Measurements from ENCODE around the gene ISY1.
"Not testable (repeated sequence)": the region's sequence is repeated elsewhere in the genome, so short reads cannot be mapped to it uniquely, and the experiment has no call there.

The ISY1 gene

DNA sequence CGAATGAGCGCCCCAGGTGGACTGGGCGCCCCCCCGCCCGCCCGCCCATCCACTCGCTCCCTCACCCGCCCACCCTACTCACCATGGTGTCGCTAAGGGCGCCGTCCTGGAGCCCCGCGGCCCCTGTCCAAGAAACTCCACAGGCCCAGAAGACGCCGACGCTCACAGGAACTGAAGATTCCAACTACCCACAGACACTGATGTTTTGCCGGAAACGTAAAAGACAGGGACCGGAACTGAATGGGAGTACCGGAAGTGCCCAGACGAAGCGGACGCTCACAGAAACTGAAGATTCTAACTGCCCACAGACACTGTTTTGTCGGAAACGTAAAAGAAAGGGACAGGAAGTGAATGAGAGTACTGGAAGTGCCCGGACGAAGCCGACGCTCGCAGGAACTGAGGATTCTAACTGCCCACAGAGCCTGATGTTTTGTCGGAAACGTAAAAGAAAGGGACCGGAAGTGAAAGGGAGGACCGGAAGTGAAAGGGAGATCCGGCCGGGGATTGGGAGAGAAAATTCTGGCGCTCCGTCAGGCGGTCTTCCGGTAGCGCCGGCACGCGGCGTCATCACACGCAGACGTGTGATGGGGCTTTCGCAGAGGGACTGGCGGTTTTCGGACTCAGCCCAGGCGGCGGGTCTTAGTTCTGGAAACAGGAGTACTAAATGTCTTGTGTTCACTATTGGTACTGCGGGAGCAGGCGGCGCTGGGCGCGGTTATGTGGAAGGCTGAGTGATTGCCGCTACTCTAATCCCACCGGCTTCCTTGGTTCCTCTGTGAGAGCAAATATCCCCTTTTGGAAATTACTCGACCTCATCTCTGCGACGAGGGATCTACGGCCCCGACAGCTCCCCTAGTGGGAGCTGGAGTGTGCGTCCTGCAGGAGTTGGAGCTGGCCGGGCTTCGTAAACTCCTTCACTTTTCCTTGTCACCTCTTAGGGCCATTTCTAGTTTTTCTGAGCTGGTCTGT is at the start of gene ISY1:
Gene ISY1, minus strand, starts transcription at position 173 of the 969 bp plus-strand sequence. Its CDS starts 88 bp downstream, at position 85.
- H3K36me3 Mint-ChIP-seq (ENCODE audit: low read depth): peaks cover 27% of the 10 kb centered on the region
- H3K27ac Mint-ChIP-seq: peak within 1 kb of the TSS; percentile 99
- no peaks in the 10 kb centered on the region for H3K27me3 Mint-ChIP-seq (ENCODE audit: low read depth)
- H3K9me3 Mint-ChIP-seq: no peaks in the 10 kb centered on the region
- H3K4me1 Mint-ChIP-seq (ENCODE audit: low read depth): peaks cover 30% of the 10 kb centered on the region
- peak within 1 kb of the TSS; percentile 98 for H3K4me3 Mint-ChIP-seq
- peak; percentile 92 for DNase-seq (ENCODE audit: low spot score)

GRCh38 chr3:129207479-129207878 is 46.6 kb upstream of the ISY1 start:
- peaks cover 2% of the 10 kb centered on the region for H3K27me3 Mint-ChIP-seq (ENCODE audit: low read depth)
- no peaks in the 10 kb centered on the region for H3K36me3 Mint-ChIP-seq (ENCODE audit: low read depth)
- H3K9me3 Mint-ChIP-seq: no peaks in the 10 kb centered on the region
- H3K27ac Mint-ChIP-seq: no peak overlapping the region
- no peak for DNase-seq (ENCODE audit: low spot score)
- H3K4me1 Mint-ChIP-seq (ENCODE audit: low read depth): peaks cover 2% of the 10 kb centered on the region
- H3K4me3 Mint-ChIP-seq: no peak overlapping the region

- no peak for DNase-seq (ENCODE audit: low spot score)
- no peaks in the 10 kb centered on the region for H3K9me3 Mint-ChIP-seq
- no peaks in the 10 kb centered on the region for H3K36me3 Mint-ChIP-seq (ENCODE audit: low read depth)
- peaks cover 2% of the 10 kb centered on the region for H3K4me1 Mint-ChIP-seq (ENCODE audit: low read depth)
- no peak overlapping the region for H3K4me3 Mint-ChIP-seq
- H3K27me3 Mint-ChIP-seq (ENCODE audit: low read depth): peaks cover 2% of the 10 kb centered on the region
- H3K27ac Mint-ChIP-seq: no peak overlapping the region
Observed at GRCh38 chr3:129205109-129205832, 44.4 kb upstream of the ISY1 start.

DNA sequence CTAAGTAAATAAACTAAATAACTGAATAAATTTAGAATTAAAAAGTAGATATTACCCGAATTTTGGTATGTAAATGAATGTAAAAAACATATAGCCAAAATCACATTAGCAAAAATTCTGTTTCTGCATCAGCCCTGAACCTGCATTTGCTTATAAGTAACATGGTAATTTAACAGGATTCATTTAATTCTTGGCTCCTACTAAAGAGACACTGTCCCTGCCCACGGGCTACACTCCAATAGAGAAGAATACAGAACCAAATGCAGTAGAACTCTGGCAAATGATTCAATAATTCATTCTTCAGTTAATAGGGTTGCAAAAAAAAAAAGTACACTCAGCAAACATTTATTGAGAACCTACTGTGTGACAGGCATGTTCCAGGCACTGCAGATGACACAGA is 43.6 kb upstream of the ISY1 start:
- no peak for DNase-seq (ENCODE audit: low spot score)
- Mint-ChIP-seq H3K9me3 (no peaks in the 10 kb centered on the region), H3K36me3 (ENCODE audit: low read depth) (no peaks in the 10 kb centered on the region), H3K27me3 (ENCODE audit: low read depth) (no peaks in the 10 kb centered on the region), H3K27ac (no peak overlapping the region), H3K4me1 (ENCODE audit: low read depth) (peaks cover 2% of the 10 kb centered on the region), H3K4me3 (no peak overlapping the region)

DNA sequence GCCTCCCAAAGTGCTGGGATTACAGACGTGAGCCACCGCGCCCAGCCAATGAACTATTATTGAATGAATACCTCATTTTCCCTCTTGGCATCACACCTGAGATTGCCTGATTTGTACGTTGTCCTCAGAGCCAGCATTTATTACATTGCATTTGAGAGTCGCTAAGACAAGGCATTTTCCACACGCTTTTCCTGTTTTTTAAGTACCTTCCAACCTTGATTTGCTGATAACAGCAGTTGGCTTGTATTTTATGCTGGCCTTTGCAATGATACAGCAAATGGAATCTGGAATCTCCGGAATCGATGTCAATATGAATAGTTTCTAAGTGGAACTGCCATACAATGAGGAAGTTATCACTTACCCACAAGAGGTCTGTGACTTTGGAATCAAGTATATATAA is 38.5 kb upstream of the ISY1 start:
- no peak overlapping the region for H3K27ac Mint-ChIP-seq
- H3K4me1 Mint-ChIP-seq (ENCODE audit: low read depth): peaks cover 12% of the 10 kb centered on the region
- no peaks in the 10 kb centered on the region for H3K36me3 Mint-ChIP-seq (ENCODE audit: low read depth)
- H3K27me3 Mint-ChIP-seq (ENCODE audit: low read depth): no peaks in the 10 kb centered on the region
- no peak for DNase-seq (ENCODE audit: low spot score)
- no peaks in the 10 kb centered on the region for H3K9me3 Mint-ChIP-seq
- no peak overlapping the region for H3K4me3 Mint-ChIP-seq

DNA sequence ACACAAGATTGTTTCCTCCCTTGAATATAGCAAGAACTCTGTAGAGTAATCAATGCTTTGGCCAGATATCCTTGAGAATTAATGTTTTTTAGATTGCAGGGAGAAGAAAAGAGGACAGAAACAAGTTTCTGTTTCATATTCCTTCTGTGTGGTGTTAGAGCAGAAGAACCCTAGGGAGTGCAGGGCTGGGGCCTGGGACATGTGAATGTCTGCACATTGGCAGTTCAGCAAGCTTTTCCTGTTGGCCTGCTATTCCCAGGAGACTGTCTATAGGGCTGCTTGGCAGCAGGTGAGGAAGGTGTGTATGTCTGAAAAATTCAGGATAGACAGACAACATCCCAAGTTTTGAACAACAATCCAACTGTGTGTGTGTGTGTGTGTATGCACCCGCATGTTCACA is 36.5 kb upstream of the ISY1 start:
- H3K4me1 Mint-ChIP-seq (ENCODE audit: low read depth): peaks cover 12% of the 10 kb centered on the region
- no peaks in the 10 kb centered on the region for H3K9me3 Mint-ChIP-seq
- H3K36me3 Mint-ChIP-seq (ENCODE audit: low read depth): no peaks in the 10 kb centered on the region
- no peak overlapping the region for H3K4me3 Mint-ChIP-seq
- H3K27ac Mint-ChIP-seq: no peak overlapping the region
- DNase-seq (ENCODE audit: low spot score): no peak
- no peaks in the 10 kb centered on the region for H3K27me3 Mint-ChIP-seq (ENCODE audit: low read depth)

GRCh38 chr3:129196601-129197000 is 35.7 kb upstream of the ISY1 start:
- H3K9me3 Mint-ChIP-seq: no peaks in the 10 kb centered on the region
- no peak overlapping the region for H3K27ac Mint-ChIP-seq
- peaks cover 12% of the 10 kb centered on the region for H3K4me1 Mint-ChIP-seq (ENCODE audit: low read depth)
- H3K4me3 Mint-ChIP-seq: no peak overlapping the region
- H3K36me3 Mint-ChIP-seq (ENCODE audit: low read depth): no peaks in the 10 kb centered on the region
- no peaks in the 10 kb centered on the region for H3K27me3 Mint-ChIP-seq (ENCODE audit: low read depth)
- no peak for DNase-seq (ENCODE audit: low spot score)

GRCh38 chr3:129195731-129196256 is 34.9 kb upstream of the ISY1 start:
- H3K36me3 Mint-ChIP-seq (ENCODE audit: low read depth): no peaks in the 10 kb centered on the region
- H3K4me3 Mint-ChIP-seq: no peak overlapping the region
- DNase-seq (ENCODE audit: low spot score): peak; percentile 18
- peak overlapping the region; percentile 58 for H3K27ac Mint-ChIP-seq
- H3K4me1 Mint-ChIP-seq (ENCODE audit: low read depth): peaks cover 12% of the 10 kb centered on the region
- H3K27me3 Mint-ChIP-seq (ENCODE audit: low read depth): no peaks in the 10 kb centered on the region
- H3K9me3 Mint-ChIP-seq: no peaks in the 10 kb centered on the region

- DNase-seq (ENCODE audit: low spot score); H3K36me3 Mint-ChIP-seq (ENCODE audit: low read depth); H3K27me3 Mint-ChIP-seq (ENCODE audit: low read depth); H3K4me1 Mint-ChIP-seq (ENCODE audit: low read depth); H3K27ac Mint-ChIP-seq; H3K4me3 Mint-ChIP-seq; H3K9me3 Mint-ChIP-seq: not testable (repeated sequence)
Observed at GRCh38 chr3:129189793-129190192, 28.9 kb upstream of the ISY1 start.

GRCh38 chr3:129187857-129188256 is 27.0 kb upstream of the ISY1 start:
- Mint-ChIP-seq H3K4me3 (no peak overlapping the region), H3K4me1 (ENCODE audit: low read depth) (peaks cover 7% of the 10 kb centered on the region), H3K27me3 (ENCODE audit: low read depth) (no peaks in the 10 kb centered on the region), H3K36me3 (ENCODE audit: low read depth) (peaks cover 8% of the 10 kb centered on the region), H3K27ac (no peak overlapping the region), H3K9me3 (no peaks in the 10 kb centered on the region)
- DNase-seq (ENCODE audit: low spot score): no peak

DNA sequence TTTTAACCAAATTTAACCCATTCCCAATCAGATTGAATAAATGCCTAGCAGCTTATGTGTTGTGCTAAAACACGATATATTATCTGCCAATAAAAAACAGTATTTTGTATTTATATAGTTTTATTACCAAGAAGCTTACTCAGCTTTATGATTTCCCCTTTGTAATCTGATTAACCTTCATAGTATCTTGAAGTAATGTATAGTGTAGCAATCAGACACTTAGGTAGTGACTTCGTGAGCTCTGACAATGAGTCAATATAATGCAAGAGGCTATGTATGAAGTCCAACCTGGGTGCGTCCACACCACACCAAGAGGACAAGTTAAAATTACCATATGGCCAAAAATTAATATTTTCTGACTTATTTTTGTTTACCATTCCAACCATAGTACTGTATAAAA is 24.9 kb upstream of the ISY1 start:
- H3K4me1 Mint-ChIP-seq (ENCODE audit: low read depth): peaks cover 14% of the 10 kb centered on the region
- H3K27ac Mint-ChIP-seq: no peak overlapping the region
- peak overlapping the region; percentile 52 for H3K4me3 Mint-ChIP-seq
- no peaks in the 10 kb centered on the region for H3K27me3 Mint-ChIP-seq (ENCODE audit: low read depth)
- H3K36me3 Mint-ChIP-seq (ENCODE audit: low read depth): peaks cover 26% of the 10 kb centered on the region
- H3K9me3 Mint-ChIP-seq: no peaks in the 10 kb centered on the region
- no peak for DNase-seq (ENCODE audit: low spot score)

- H3K9me3 Mint-ChIP-seq; H3K27me3 Mint-ChIP-seq (ENCODE audit: low read depth); DNase-seq (ENCODE audit: low spot score): not testable (repeated sequence)
- Mint-ChIP-seq H3K4me1 (ENCODE audit: low read depth) (peaks cover 21% of the 10 kb centered on the region), H3K4me3 (peak overlapping the region; percentile 93), H3K36me3 (ENCODE audit: low read depth) (peaks cover 33% of the 10 kb centered on the region), H3K27ac (peak overlapping the region; percentile 96)
Observed at GRCh38 chr3:129184784-129185542, 24.1 kb upstream of the ISY1 start.

DNA sequence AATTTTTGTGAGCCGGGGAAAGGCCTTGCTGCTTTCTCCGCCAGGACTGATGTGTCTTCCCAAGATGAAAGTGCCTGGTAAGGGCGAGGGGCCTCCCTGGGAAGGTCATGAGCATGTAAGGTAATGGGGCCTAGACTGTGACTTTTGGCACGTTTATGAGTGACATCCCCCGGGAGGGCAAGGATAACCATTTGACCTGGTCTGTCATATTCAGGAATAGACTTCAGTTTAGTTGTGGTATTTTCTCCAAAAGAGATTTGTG is 23.5 kb upstream of the ISY1 start:
- H3K9me3 Mint-ChIP-seq: no peaks in the 10 kb centered on the region
- no peaks in the 10 kb centered on the region for H3K27me3 Mint-ChIP-seq (ENCODE audit: low read depth)
- H3K4me3 Mint-ChIP-seq: peak overlapping the region; percentile 93
- H3K36me3 Mint-ChIP-seq (ENCODE audit: low read depth): peaks cover 36% of the 10 kb centered on the region
- peak overlapping the region; percentile 96 for H3K27ac Mint-ChIP-seq
- no peak for DNase-seq (ENCODE audit: low spot score)
- peaks cover 27% of the 10 kb centered on the region for H3K4me1 Mint-ChIP-seq (ENCODE audit: low read depth)
